ENCODE results near the gene APOC4. TPM values are rescaled to one million over a fixed set of nuclear protein-coding genes. Genes with fewer than 3 reads are reported as not detected.

The APOC4 gene, protein sequence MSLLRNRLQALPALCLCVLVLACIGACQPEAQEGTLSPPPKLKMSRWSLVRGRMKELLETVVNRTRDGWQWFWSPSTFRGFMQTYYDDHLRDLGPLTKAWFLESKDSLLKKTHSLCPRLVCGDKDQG
- not detected in 2 replicates for total RNA-seq

DNA sequence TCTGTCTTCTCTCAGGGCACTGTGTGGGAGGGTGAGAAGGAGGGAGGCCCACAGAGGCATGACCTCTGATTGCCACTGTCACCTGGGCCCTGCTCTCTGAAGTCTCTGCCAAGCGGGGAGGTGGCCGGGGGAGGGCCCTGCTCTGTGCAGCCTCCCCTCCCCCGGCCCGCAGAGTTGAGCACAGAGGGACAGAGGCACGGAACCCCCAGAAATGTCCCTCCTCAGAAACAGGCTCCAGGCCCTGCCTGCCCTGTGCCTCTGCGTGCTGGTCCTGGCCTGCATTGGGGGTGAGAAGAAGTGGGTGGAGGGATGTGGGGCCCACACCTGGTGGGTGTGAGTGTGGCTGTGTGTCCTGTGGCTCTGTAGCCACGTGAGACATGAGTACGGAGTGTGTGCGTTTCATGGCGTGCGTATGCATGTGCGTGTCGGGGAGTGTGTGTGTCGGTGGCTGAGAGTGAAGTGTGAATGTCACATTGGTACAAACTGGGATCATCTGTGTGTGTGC lies at the start of gene APOC4:
APOC4 (plus strand) TSS at position 171 of the 505 bp plus-strand sequence; CDS start at position 212, 41 bp downstream.

GRCh38 chr19:44905437-44906160 lies 36.4 kb upstream of the APOC4 start, which contains the start of gene APOE:
Gene APOE, plus strand, starts transcription at chr19:44905796. Its CDS starts 829 bp downstream, at chr19:44906625.

GRCh38 chr19:44914433-44915206 lies 27.4 kb upstream of the APOC4 start, which contains the start of gene APOC1:
Gene APOC1, plus strand, starts transcription at chr19:44914608. Its CDS starts 284 bp downstream, at chr19:44914892.

DNA sequence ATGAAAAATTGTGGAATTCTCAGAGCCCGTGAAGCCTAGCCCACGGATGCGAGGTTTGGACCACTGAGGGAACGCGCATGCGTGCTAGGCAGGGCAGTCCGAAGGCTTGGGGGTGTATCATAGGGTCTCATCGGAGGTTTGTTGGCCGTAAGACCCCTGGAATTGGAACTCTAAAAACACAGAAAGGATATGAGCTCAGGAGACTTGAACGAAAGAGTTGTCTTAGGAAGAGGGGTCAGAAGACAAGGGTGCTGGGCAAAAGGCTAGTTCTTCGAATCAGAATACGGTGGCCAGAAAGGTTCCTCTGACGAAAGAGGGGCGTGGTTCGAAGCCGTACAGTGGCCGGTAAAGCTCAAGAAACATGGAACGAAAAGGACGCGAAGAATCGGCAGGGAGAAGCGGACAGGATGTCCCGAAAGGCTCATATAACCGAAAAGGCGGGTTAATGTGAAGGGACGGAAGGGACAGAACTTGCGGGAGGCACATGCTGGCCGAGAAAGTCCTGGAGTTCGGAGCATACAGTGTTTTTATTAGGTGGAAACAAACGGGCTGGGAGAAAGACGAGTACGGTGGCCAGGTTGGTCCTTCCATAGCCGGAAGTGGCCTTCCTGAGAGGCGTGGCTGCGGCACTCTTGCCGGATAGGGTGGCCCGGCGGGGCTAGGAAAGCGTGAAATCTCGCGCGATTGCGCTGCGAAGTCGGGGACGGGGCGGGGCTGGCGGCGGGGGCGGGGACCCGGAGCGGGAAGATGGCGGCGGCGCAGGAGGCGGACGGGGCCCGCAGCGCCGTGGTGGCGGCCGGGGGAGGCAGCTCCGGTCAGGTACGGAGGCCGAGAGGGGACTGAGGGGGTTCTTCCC lies 12.8 kb downstream of the APOC4 start, which contains the start of gene CLPTM1:
CLPTM1 (plus strand) TSS at position 732 of the 856 bp plus-strand sequence; CDS start at position 748, 16 bp downstream.

Other genes starting within 250 kb of the APOC4 start
- gene CEACAM16, start 243.1 kb upstream of the APOC4 start, total RNA-seq = under 0.01 TPM in 1 of 2 replicates, not detected in the other
- gene BCL3, start 193.5 kb upstream of the APOC4 start, total RNA-seq = 2.5 and 4.8 TPM in 2 replicates
- under 0.01 TPM in 2 replicates for gene CBLC, start 164.3 kb upstream of the APOC4 start, total RNA-seq
- 5.4 and 8.2 TPM in 2 replicates for gene BCAM, start 133.1 kb upstream of the APOC4 start, total RNA-seq
- 60.9 and 65.0 TPM in 2 replicates for gene NECTIN2, start 95.9 kb upstream of the APOC4 start, total RNA-seq
- gene TOMM40, start 51.0 kb upstream of the APOC4 start, total RNA-seq = 36.9 and 94.9 TPM in 2 replicates
- gene APOE, start 36.4 kb upstream of the APOC4 start, total RNA-seq = 9.0 and 20.6 TPM in 2 replicates
- 1.3 and 3.4 TPM in 2 replicates for gene APOC1, start 27.6 kb upstream of the APOC4 start, total RNA-seq
- gene APOC2, start 3.8 kb downstream of the APOC4 start, total RNA-seq = not detected in 2 replicates
- gene CLPTM1, start 13.1 kb downstream of the APOC4 start, total RNA-seq = 37.4 and 40.3 TPM in 2 replicates
- 5.0 and 11.0 TPM in 2 replicates for gene RELB, start 59.2 kb downstream of the APOC4 start, total RNA-seq
- gene CLASRP, start 96.8 kb downstream of the APOC4 start, total RNA-seq = 9.9 and 11.9 TPM in 2 replicates
- under 0.01 TPM in 1 of 2 replicates, not detected in the other for gene ZNF296, start 134.2 kb downstream of the APOC4 start, total RNA-seq
- gene GEMIN7, start 137.0 kb downstream of the APOC4 start, total RNA-seq = 23.1 and 28.0 TPM in 2 replicates
- 29.7 and 49.9 TPM in 2 replicates for gene PPP1R37, start 150.9 kb downstream of the APOC4 start, total RNA-seq
- gene NKPD1, start 218.7 kb downstream of the APOC4 start, total RNA-seq = under 0.01 and 0.56 TPM in 2 replicates
- gene TRAPPC6A, start 236.0 kb downstream of the APOC4 start, total RNA-seq = 5.0 and 10.4 TPM in 2 replicates
- 3.8 and 4.5 TPM in 2 replicates for gene BLOC1S3, start 236.5 kb downstream of the APOC4 start, total RNA-seq